IPS-18c (cell line): ENCODE measurements around the gene PTDSS2.

Experiments
- H3K4me3 ChIP-seq: 2 replicates; pipeline ENCODE4 v1.7.0; 2013; ENCODE audit warnings: low read depth, mild to moderate bottlenecking, low read length, moderate library complexity; ENCODE audit not compliant: insufficient read depth
- H3K9me3 ChIP-seq: one replicate; pipeline ENCODE4 v1.6.1; 2013; ENCODE audit warnings: mild to moderate bottlenecking, low read length, moderate library complexity; ENCODE audit not compliant: control insufficient read depth, insufficient read depth

Gene PTDSS2

GRCh38 chr11:535519-536454, 85.7 kb downstream of the PTDSS2 start, which contains the start of gene HRAS:
Gene HRAS (minus strand): TSS chr11:535576.
- H3K4me3 ChIP-seq, result peak within 1 kb of the TSS; percentile 87
- H3K9me3 ChIP-seq, result no peaks in the 10 kb centered on the region

DNA sequence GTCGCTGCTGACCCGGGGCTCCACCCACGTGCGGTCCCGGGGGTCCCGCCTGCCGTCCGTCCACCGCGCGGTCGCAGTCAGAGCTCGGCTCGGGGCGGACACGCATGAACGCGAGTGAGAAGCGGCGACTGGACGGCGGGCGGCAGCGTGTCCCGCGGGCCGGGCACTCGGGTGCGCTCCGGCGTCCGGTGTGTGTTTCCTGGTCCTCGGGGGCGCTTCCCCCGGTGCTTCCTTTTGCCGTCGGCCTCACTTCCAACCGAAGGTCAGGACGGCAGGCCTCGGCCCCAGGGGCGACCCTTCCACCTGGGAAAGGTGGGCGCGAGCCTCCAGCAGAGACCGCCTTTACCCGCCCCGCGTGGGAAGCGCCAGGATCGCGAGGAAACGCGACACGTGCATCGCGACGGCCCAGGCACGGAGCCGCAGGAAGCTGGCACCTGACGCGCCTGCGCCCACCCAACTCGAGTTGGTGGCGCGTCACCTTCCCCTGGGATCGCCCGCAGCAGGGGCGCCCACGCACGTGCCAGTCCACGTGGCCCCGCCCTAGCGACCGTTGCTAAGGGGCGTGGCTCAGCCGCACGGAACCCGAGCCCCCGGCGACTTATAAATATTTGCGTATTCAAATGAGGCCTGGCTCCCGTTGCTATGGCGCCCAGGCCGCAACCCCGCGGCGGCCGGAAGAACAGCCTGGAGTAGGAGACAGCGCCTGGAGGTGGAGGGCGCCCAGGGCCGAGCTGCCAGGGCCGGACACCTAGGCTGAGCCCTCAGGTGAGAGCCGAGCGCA, 87.0 kb downstream of the PTDSS2 start, which contains the start of gene LRRC56:
Gene LRRC56, plus strand, starts transcription at position 687 of the 781 bp plus-strand sequence. CDS start 3,158 bp downstream, outside the sequence.
- no peaks in the 10 kb centered on the region for H3K9me3 ChIP-seq

GRCh38 chr11:537622-538430, 87.7 kb downstream of the PTDSS2 start:
- Histone ChIP-seq H3K4me3 (peak overlapping the region; percentile 52), H3K9me3 (no peaks in the 10 kb centered on the region)

More for the DNA sequence above, 87.0 kb downstream of the PTDSS2 start, which contains the start of gene LRRC56:
- H3K4me3 ChIP-seq, result peak within 1 kb of the TSS; percentile 52

- Histone ChIP-seq H3K4me3 (0 out of 2 replicates have a peak overlapping the region, but pooled peaks have one; percentile 15), H3K9me3 (no peaks in the 10 kb centered on the region)
Observed at GRCh38 chr11:538431-539051, 88.5 kb downstream of the PTDSS2 start.

DNA sequence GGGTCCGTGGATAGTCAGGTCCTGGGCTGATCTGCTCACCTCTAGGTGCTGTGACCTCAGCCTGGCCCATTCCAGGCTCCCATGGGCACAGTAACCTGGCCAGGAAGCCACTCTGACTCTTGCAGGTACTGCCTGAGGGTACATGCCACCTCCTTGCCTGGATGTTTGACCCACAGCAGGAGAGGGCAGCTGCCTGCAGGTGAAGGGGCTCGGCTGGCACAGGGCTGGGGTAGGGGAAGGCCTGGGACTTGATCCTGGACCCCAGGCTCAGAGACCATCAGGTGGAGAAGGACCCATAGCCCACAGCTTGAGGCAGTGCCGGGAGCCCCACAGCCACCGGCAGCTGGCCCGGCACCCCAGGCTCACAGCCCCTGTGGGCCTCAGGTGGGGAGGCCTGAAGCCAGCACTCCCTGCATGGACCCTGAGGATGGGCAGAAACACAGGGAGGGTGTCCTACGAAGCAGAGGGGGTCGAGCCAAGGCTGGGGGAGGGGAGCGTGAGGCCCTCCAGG, 89.9 kb downstream of the PTDSS2 start:
- Histone ChIP-seq H3K9me3 (no peaks in the 10 kb centered on the region), H3K4me3 (no peak overlapping the region)
